Measurements from ENCODE around the gene MYH11.

MYH11 gene

DNA sequence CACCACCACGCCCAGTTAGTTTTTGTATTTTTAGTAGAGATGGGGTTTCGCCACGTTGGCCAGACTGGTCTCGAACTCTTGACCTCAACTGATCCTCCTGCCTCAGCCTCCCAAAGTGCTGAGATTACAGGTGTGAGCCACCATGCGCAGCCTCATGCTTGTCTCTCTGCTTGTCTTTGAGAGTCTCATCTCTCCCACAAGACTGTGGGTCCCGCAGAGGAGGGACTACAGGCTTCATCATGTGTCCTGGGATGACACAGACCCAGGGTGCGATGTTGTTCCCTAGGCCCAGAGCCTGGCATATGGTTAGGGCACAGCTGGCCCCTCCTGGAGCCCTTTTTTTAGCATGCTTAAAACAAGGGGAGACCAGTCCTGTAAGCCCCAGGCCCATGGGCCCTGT is 104.9 kb downstream of the MYH11 start:
- CTCF ChIA-PET, result no interaction called here
- POLR2A ChIA-PET, result interaction anchor here (0.7 kb wide), 1 partner anchor 22 kb away, joined by 7 read pairs; no protein-coding TSS in a partner anchor
- DNase-seq, result no peak
- Histone ChIP-seq H3K27me3 (replicated peaks in 2 of 5; ENCODE audit: control insufficient read depth in 4 of 5, insufficient read depth in 5 of 5, low read length in 4 of 5) (no peaks in the 10 kb centered on the region), H3K4me1 (ENCODE audit: control extremely low read depth in 1 of 4, control insufficient read depth in 4 of 4, insufficient read depth in 4 of 4, low read length in 3 of 4) (no peaks in the 10 kb centered on the region), H3K9me3 (ENCODE audit: control extremely low read depth in 1 of 5, control insufficient read depth in 4 of 5, insufficient read depth in 2 of 5, low read depth in 1 of 5, low read length in 4 of 5) (peaks cover 0 to 3% (median 0%) of the 10 kb centered on the region in 5 experiments), H3K36me3 (ENCODE audit: control insufficient read depth in 4 of 4, insufficient read depth in 4 of 4, low read length in 3 of 4) (peaks cover 0 to 6% (median 0%) of the 10 kb centered on the region in 4 experiments), H3K4me3 (ENCODE audit: control insufficient read depth in 1 of 7, extremely low read depth in 1 of 7, insufficient read depth in 4 of 7, low read depth in 2 of 7, low read length in 6 of 7) (no peak overlapping the region), H3K27ac (ENCODE audit: insufficient read depth in 1 of 2, low read depth in 1 of 2, low read length in 2 of 2, poor library complexity in 1 of 2, severe bottlenecking in 2 of 2) (no peak overlapping the region)
- WGBS (ENCODE audit: insufficient coverage), result 100% methylated on average over 4 of the region's 7 CpGs

DNA sequence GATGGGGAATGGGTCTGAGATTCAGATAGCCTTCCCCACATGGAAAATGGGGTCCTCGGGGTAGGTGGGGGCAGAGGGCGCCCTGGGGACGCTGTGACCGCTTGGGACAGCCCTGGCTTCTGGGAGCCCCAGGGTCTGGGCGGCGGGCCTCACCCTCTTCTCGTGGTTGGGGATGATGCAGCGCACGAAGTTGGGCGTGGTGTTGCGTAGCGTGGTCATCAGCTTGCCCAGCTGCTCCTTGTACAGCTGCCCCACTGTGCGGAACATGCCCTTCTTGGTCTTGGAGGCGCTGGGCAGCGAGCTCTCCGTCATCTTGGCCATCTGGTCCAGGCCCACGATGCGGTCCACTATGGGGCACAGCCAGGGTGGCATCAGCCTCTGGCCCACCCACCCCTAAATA is 106.8 kb downstream of the MYH11 start:
- Histone ChIP-seq H3K4me1 (ENCODE audit: control extremely low read depth in 1 of 4, control insufficient read depth in 4 of 4, insufficient read depth in 4 of 4, low read length in 3 of 4) (peaks cover 0 to 2% (median 0%) of the 10 kb centered on the region in 4 experiments), H3K27me3 (replicated peaks in 2 of 5; ENCODE audit: control insufficient read depth in 4 of 5, insufficient read depth in 5 of 5, low read length in 4 of 5) (no peaks in the 10 kb centered on the region), H3K27ac (ENCODE audit: insufficient read depth in 1 of 2, low read depth in 1 of 2, low read length in 2 of 2, poor library complexity in 1 of 2, severe bottlenecking in 2 of 2) (no peak overlapping the region), H3K36me3 (ENCODE audit: control insufficient read depth in 4 of 4, insufficient read depth in 4 of 4, low read length in 3 of 4) (peaks cover 0 to 8% (median 0%) of the 10 kb centered on the region in 4 experiments), H3K4me3 (ENCODE audit: control insufficient read depth in 1 of 7, extremely low read depth in 1 of 7, insufficient read depth in 4 of 7, low read depth in 2 of 7, low read length in 6 of 7) (no peak overlapping the region), H3K9me3 (ENCODE audit: control extremely low read depth in 1 of 5, control insufficient read depth in 4 of 5, insufficient read depth in 2 of 5, low read depth in 1 of 5, low read length in 4 of 5) (peaks cover 0 to 3% (median 0%) of the 10 kb centered on the region in 5 experiments)
- ChIA-PET CTCF (no interaction called here), POLR2A (no interaction called here)
- 92% methylated on average over 17 of the region's 18 CpGs for WGBS (ENCODE audit: insufficient coverage)
- DNase-seq, result no peak

GRCh38 chr16:15749371-15749770 is 107.5 kb downstream of the MYH11 start:
- POLR2A ChIA-PET, result no interaction called here
- Histone ChIP-seq H3K27me3 (replicated peaks in 2 of 5; ENCODE audit: control insufficient read depth in 4 of 5, insufficient read depth in 5 of 5, low read length in 4 of 5) (no peaks in the 10 kb centered on the region), H3K4me3 (ENCODE audit: control insufficient read depth in 1 of 7, extremely low read depth in 1 of 7, insufficient read depth in 4 of 7, low read depth in 2 of 7, low read length in 6 of 7) (no peak overlapping the region), H3K4me1 (ENCODE audit: control extremely low read depth in 1 of 4, control insufficient read depth in 4 of 4, insufficient read depth in 4 of 4, low read length in 3 of 4) (peaks cover 0 to 6% (median 2%) of the 10 kb centered on the region in 4 experiments), H3K27ac (ENCODE audit: insufficient read depth in 1 of 2, low read depth in 1 of 2, low read length in 2 of 2, poor library complexity in 1 of 2, severe bottlenecking in 2 of 2) (no peak overlapping the region), H3K36me3 (ENCODE audit: control insufficient read depth in 4 of 4, insufficient read depth in 4 of 4, low read length in 3 of 4) (peaks cover 0 to 8% (median 0%) of the 10 kb centered on the region in 4 experiments), H3K9me3 (ENCODE audit: control extremely low read depth in 1 of 5, control insufficient read depth in 4 of 5, insufficient read depth in 2 of 5, low read depth in 1 of 5, low read length in 4 of 5) (peaks cover 0 to 3% (median 0%) of the 10 kb centered on the region in 5 experiments)
- no peak for DNase-seq
- WGBS (ENCODE audit: insufficient coverage), result 60% methylated on average over 1 of the region's 2 CpGs
- CTCF ChIA-PET, result interaction anchor here (1.1 kb wide), 1 partner anchor 33 kb away, joined by 3 read pairs; no protein-coding TSS in a partner anchor

DNA sequence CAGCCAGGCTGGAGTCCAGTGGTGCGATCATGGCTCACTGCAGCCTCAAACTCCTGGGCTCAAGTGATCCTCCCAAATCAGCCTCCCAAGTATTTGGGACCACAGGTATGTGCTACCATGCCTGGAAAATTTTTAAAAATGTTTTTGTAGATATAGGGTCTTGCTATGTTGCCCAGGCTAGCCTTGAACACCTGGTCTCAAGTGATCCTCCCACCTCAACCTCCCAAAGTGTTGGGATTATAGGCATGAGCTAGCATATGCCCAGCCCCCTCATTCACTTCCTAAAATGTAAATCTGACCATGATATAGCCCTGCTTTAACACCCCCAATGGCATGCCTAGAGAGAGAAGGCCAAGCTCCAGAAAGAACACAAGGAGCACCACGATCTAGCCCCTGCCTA is 108.2 kb downstream of the MYH11 start:
- Histone ChIP-seq H3K36me3 (ENCODE audit: control insufficient read depth in 4 of 4, insufficient read depth in 4 of 4, low read length in 3 of 4) (peaks cover 0 to 11% (median 0%) of the 10 kb centered on the region in 4 experiments), H3K27me3 (replicated peaks in 2 of 5; ENCODE audit: control insufficient read depth in 4 of 5, insufficient read depth in 5 of 5, low read length in 4 of 5) (no peaks in the 10 kb centered on the region), H3K27ac (ENCODE audit: insufficient read depth in 1 of 2, low read depth in 1 of 2, low read length in 2 of 2, poor library complexity in 1 of 2, severe bottlenecking in 2 of 2) (no peak overlapping the region), H3K9me3 (ENCODE audit: control extremely low read depth in 1 of 5, control insufficient read depth in 4 of 5, insufficient read depth in 2 of 5, low read depth in 1 of 5, low read length in 4 of 5) (peaks cover 0 to 3% (median 0%) of the 10 kb centered on the region in 5 experiments), H3K4me1 (ENCODE audit: control extremely low read depth in 1 of 4, control insufficient read depth in 4 of 4, insufficient read depth in 4 of 4, low read length in 3 of 4) (peaks cover 0 to 6% (median 2%) of the 10 kb centered on the region in 4 experiments), H3K4me3 (ENCODE audit: control insufficient read depth in 1 of 7, extremely low read depth in 1 of 7, insufficient read depth in 4 of 7, low read depth in 2 of 7, low read length in 6 of 7) (no peak overlapping the region)
- no peak for DNase-seq
- POLR2A ChIA-PET, result no interaction called here
- CTCF ChIA-PET, result interaction anchor here (1.1 kb wide), 1 partner anchor 34 kb away, joined by 3 read pairs; no protein-coding TSS in a partner anchor
- 100% methylated on average over 1 of the region's 2 CpGs for WGBS (ENCODE audit: insufficient coverage)

- no peak overlapping the region for H3K27ac ChIP-seq (ENCODE audit: insufficient read depth in 1 of 2, low read depth in 1 of 2, low read length in 2 of 2, poor library complexity in 1 of 2, severe bottlenecking in 2 of 2)
- ChIA-PET POLR2A (no interaction called here), CTCF (no interaction called here)
- WGBS (ENCODE audit: insufficient coverage), result 95% methylated on average over 13 of the region's 14 CpGs
- no peaks in the 10 kb centered on the region for H3K27me3 ChIP-seq (replicated peaks in 2 of 5; ENCODE audit: control insufficient read depth in 4 of 5, insufficient read depth in 5 of 5, low read length in 4 of 5)
- H3K36me3 ChIP-seq (ENCODE audit: control insufficient read depth in 4 of 4, insufficient read depth in 4 of 4, low read length in 3 of 4), result peaks cover 0 to 16% (median 0%) of the 10 kb centered on the region in 4 experiments
- peaks cover 0 to 6% (median 2%) of the 10 kb centered on the region in 4 experiments for H3K4me1 ChIP-seq (ENCODE audit: control extremely low read depth in 1 of 4, control insufficient read depth in 4 of 4, insufficient read depth in 4 of 4, low read length in 3 of 4)
- no peak for DNase-seq
- H3K9me3 ChIP-seq (ENCODE audit: control extremely low read depth in 1 of 5, control insufficient read depth in 4 of 5, insufficient read depth in 2 of 5, low read depth in 1 of 5, low read length in 4 of 5), result peaks cover 0 to 3% (median 0%) of the 10 kb centered on the region in 5 experiments
- H3K4me3 ChIP-seq (ENCODE audit: control insufficient read depth in 1 of 7, extremely low read depth in 1 of 7, insufficient read depth in 4 of 7, low read depth in 2 of 7, low read length in 6 of 7), result no peak overlapping the region
Observed at GRCh38 chr16:15747937-15748336, 108.9 kb downstream of the MYH11 start.

DNA sequence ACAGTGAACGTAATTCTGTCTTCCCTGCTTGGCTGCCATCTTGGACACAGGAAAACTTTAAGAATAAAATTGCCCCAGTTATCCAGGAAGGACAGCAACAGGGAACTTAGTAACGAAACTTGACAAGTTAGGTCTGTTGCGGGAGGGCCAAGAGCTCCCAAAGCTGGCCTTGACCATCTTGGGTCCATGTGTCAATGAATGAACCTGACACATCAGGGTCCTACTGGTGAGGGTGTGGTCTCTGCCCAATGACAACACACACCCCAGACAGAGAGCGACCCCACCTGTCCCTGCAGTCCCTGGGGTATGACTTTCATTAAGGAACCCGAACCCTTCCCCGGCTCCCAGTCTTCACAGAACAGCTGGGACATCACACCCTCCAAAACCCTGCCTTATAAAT is 110.5 kb downstream of the MYH11 start:
- 94% methylated on average over 6 of the region's 6 CpGs for WGBS (ENCODE audit: insufficient coverage)
- H3K4me1 ChIP-seq (ENCODE audit: control extremely low read depth in 1 of 4, control insufficient read depth in 4 of 4, insufficient read depth in 4 of 4, low read length in 3 of 4), result peaks cover 0 to 6% (median 2%) of the 10 kb centered on the region in 4 experiments
- peaks cover 0 to 20% (median 2%) of the 10 kb centered on the region in 4 experiments for H3K36me3 ChIP-seq (ENCODE audit: control insufficient read depth in 4 of 4, insufficient read depth in 4 of 4, low read length in 3 of 4)
- H3K27me3 ChIP-seq (replicated peaks in 2 of 5; ENCODE audit: control insufficient read depth in 4 of 5, insufficient read depth in 5 of 5, low read length in 4 of 5), result no peaks in the 10 kb centered on the region
- peaks cover 0 to 3% (median 0%) of the 10 kb centered on the region in 5 experiments for H3K9me3 ChIP-seq (ENCODE audit: control extremely low read depth in 1 of 5, control insufficient read depth in 4 of 5, insufficient read depth in 2 of 5, low read depth in 1 of 5, low read length in 4 of 5)
- H3K4me3 ChIP-seq (ENCODE audit: control insufficient read depth in 1 of 7, extremely low read depth in 1 of 7, insufficient read depth in 4 of 7, low read depth in 2 of 7, low read length in 6 of 7), result no peak overlapping the region
- no peak overlapping the region for H3K27ac ChIP-seq (ENCODE audit: insufficient read depth in 1 of 2, low read depth in 1 of 2, low read length in 2 of 2, poor library complexity in 1 of 2, severe bottlenecking in 2 of 2)
- ChIA-PET POLR2A (no interaction called here), CTCF (no interaction called here)
- DNase-seq, result no peak

GRCh38 chr16:15743657-15744056 is 113.2 kb downstream of the MYH11 start:
- H3K27ac ChIP-seq (ENCODE audit: insufficient read depth in 1 of 2, low read depth in 1 of 2, low read length in 2 of 2, poor library complexity in 1 of 2, severe bottlenecking in 2 of 2), result no peak overlapping the region
- H3K27me3 ChIP-seq (replicated peaks in 2 of 5; ENCODE audit: control insufficient read depth in 4 of 5, insufficient read depth in 5 of 5, low read length in 4 of 5), result no peaks in the 10 kb centered on the region
- no CpG with 5 or more reads among the region's 1 CpG for WGBS (ENCODE audit: insufficient coverage)
- H3K36me3 ChIP-seq (ENCODE audit: control insufficient read depth in 4 of 4, insufficient read depth in 4 of 4, low read length in 3 of 4), result peaks cover 0 to 27% (median 6%) of the 10 kb centered on the region in 4 experiments
- peaks cover 0 to 6% (median 4%) of the 10 kb centered on the region in 5 experiments for H3K9me3 ChIP-seq (ENCODE audit: control extremely low read depth in 1 of 5, control insufficient read depth in 4 of 5, insufficient read depth in 2 of 5, low read depth in 1 of 5, low read length in 4 of 5)
- H3K4me3 ChIP-seq (ENCODE audit: control insufficient read depth in 1 of 7, extremely low read depth in 1 of 7, insufficient read depth in 4 of 7, low read depth in 2 of 7, low read length in 6 of 7), result no peak overlapping the region
- peaks cover 0 to 6% (median 2%) of the 10 kb centered on the region in 4 experiments for H3K4me1 ChIP-seq (ENCODE audit: control extremely low read depth in 1 of 4, control insufficient read depth in 4 of 4, insufficient read depth in 4 of 4, low read length in 3 of 4)
- ChIA-PET POLR2A (no interaction called here), CTCF (no interaction called here)
- DNase-seq, result no peak

Measured in common myeloid progenitor, CD34-positive (primary cell).